Nephron progenitor cell (in vitro differentiated cells): ENCODE data around the gene C1QTNF1.
A peak's percentile ranks its signal among the peaks of the same experiment; 100 is the strongest.

Experiments
- DNase-seq: peaks from one replicate; pipeline ENCODE4 v3.0.0; 2021
- H3K27ac Mint-ChIP-seq: 2 replicates; pipeline ENCODE4 v1.8.0; 2021; ENCODE audit warnings: mild to moderate bottlenecking, moderate library complexity, mixed read lengths
- H3K27me3 Mint-ChIP-seq: 2 replicates; pipeline ENCODE4 v1.8.0; 2021; ENCODE audit warnings: mild to moderate bottlenecking, low read depth, mixed read lengths; ENCODE audit not compliant: poor library complexity
- H3K36me3 Mint-ChIP-seq: 2 replicates; pipeline ENCODE4 v1.8.0; 2021; ENCODE audit warnings: low read depth, mixed read lengths
- H3K4me1 Mint-ChIP-seq: 2 replicates; pipeline ENCODE4 v1.8.0; 2021; ENCODE audit warnings: mixed read lengths
- H3K4me3 Mint-ChIP-seq: 2 replicates; pipeline ENCODE4 v1.8.0; 2021; ENCODE audit warnings: mild to moderate bottlenecking, moderate library complexity, mixed read lengths
- H3K9me3 Mint-ChIP-seq: 2 replicates; pipeline ENCODE4 v1.8.0; 2021; ENCODE audit warnings: mild to moderate bottlenecking, moderate library complexity, mixed read lengths
- CTCF ChIP-seq: fragments of 200-600 bp; sonication (generic); IDR thresholded peaks from 2 replicates; pipeline ENCODE4 v1.5.0; 2021; ENCODE audit warnings: antibody characterized with exemption

C1QTNF1 gene

GRCh38 chr17:78979780-78980623 lies 44.0 kb upstream of the C1QTNF1 start, which contains the start of gene LGALS3BP:
Gene LGALS3BP (minus strand): TSS chr17:78979923. CDS start chr17:78977191, 2,732 bp downstream.
- Mint-ChIP-seq H3K27me3 (peaks cover 2% of the 10 kb centered on the region), H3K36me3 (no peaks in the 10 kb centered on the region), H3K9me3 (no peaks in the 10 kb centered on the region), H3K4me1 (peaks cover 35% of the 10 kb centered on the region), H3K4me3 (no peak within 1 kb of the TSS), H3K27ac (no peak within 1 kb of the TSS)
- no peak for TF ChIP-seq CTCF
- DNase-seq = no peak

- Mint-ChIP-seq H3K27me3 (peaks cover 2% of the 10 kb centered on the region), H3K9me3 (no peaks in the 10 kb centered on the region), H3K27ac (no peak overlapping the region), H3K36me3 (no peaks in the 10 kb centered on the region), H3K4me1 (peaks cover 31% of the 10 kb centered on the region), H3K4me3 (no peak overlapping the region)
- DNase-seq = no peak
- no peak for TF ChIP-seq CTCF
Measured at GRCh38 chr17:78980624-78980972, 43.4 kb upstream of the C1QTNF1 start.

DNA sequence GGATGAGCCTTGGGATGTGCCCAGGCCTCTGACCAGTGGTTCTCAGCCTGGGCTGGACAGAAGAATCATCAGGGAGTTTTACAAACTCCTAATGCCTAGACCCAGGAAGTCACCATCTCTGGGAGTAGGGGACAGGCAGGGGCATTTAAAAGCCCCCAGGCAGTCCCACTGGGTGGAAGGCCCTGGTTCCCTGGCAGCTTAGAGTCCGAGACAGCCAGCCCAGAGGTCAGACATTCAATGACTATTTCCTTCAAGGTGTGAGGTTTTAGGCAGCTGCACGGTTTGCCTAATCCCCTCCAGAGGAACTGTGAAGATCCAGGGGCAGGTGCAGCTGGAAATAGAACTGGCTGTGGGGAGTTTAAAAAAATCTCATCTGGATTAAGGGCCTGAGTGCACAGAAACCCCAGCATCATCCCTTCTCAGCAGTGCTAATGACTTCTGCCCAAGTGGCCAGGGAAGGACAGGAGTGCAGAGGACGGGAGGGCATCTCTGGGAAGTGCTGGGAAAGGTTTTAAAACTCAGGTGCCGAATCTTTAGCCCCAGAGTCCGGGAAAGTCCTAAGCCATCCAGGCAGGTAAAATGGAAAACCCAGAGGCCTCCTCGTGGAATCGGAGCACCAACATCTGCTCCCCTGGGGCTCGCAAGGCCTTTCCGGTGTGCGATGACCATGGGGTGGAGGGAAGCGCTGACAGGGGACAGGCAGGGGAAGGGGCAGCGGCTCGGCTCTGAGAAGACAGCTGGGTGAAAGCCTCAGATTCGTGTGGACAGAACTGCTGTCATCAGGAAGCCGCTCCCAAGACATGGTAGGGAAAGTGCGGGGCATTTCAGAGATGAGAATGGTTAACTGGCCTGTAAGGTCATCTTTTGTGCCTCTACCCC lies 42.7 kb upstream of the C1QTNF1 start:
- no peak for TF ChIP-seq CTCF
- Mint-ChIP-seq H3K27me3 (peaks cover 2% of the 10 kb centered on the region), H3K4me1 (peaks cover 25% of the 10 kb centered on the region), H3K9me3 (no peaks in the 10 kb centered on the region), H3K36me3 (no peaks in the 10 kb centered on the region), H3K4me3 (no peak overlapping the region), H3K27ac (peak overlapping the region; percentile 25)
- DNase-seq = no peak

DNA sequence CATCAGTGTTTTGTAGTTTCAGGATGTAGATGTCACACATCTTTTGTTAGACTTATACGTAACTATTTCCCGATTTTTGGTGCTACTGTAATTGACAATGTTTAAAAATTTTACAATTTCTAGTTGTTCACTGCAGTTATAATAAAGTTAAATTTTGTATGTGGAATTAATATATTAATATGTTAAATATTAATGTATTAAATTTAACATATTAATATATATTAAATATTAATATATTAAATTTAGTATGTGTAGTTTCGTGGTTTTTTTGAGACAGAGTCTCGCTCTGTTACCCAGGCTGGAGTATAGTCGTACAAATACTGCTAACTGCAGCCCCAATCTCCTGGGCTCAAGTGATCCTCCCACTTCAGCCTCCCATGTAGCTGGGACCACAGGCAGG lies 38.6 kb upstream of the C1QTNF1 start:
- no peak overlapping the region for H3K27ac Mint-ChIP-seq
- peaks cover 12% of the 10 kb centered on the region for H3K36me3 Mint-ChIP-seq
- H3K4me1 Mint-ChIP-seq = peaks cover 16% of the 10 kb centered on the region
- DNase-seq = no peak
- no peaks in the 10 kb centered on the region for H3K9me3 Mint-ChIP-seq
- H3K27me3 Mint-ChIP-seq = peaks cover 7% of the 10 kb centered on the region
- H3K4me3 Mint-ChIP-seq = no peak overlapping the region
- no peak for TF ChIP-seq CTCF

DNA sequence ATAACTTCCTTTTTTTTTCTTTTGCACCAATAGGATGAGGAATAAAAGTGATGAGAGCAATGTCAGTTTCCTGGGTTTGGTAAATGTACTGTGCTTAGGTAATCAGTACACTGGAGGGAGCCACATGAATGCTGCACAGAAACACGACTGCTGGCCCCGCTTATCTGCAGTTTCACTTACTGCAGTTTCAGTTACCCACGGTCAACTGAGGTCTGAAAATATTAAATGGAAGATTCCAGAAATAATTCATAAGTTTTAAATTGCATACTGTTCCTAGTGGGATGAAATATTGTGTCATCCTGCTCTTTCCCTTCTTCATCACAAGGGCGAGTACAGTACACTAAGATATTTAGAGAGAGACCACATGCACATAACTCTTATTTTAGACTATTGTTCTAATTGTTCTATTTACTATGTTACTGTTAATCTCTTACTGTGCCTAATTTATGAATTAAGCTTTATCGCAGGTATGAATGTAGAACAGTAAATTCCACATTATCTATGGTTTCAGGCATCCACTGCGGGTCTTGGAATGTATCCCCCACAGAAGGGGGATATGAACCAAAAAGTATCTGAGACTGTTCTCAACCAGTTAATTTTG lies 37.8 kb upstream of the C1QTNF1 start:
- Mint-ChIP-seq H3K27ac (no peak overlapping the region), H3K9me3 (no peaks in the 10 kb centered on the region), H3K4me1 (peaks cover 14% of the 10 kb centered on the region), H3K36me3 (peaks cover 19% of the 10 kb centered on the region), H3K27me3 (peaks cover 7% of the 10 kb centered on the region), H3K4me3 (peak overlapping the region; percentile 23)
- TF ChIP-seq CTCF = no peak
- no peak for DNase-seq
